HG03159 (cell line): ENCODE measurements around the gene TMEM240.
A peak's percentile ranks its signal among the peaks of the same experiment; 100 is the strongest.

Source experiments
- ATAC-seq: cut with Tn5 transposase; IDR thresholded peaks from one replicate; pipeline ENCODE4 v1.9.1; 2021; ENCODE audit warnings: mild to moderate bottlenecking, moderate library complexity; ENCODE audit not compliant: unreplicated experiment

Gene TMEM240

GRCh38 chr1:1540090-1540817 is at the start of gene TMEM240:
TMEM240 (minus strand) TSS chr1:1540624; CDS start chr1:1540346, 278 bp downstream.
- ATAC-seq, result no peak

- no peak for ATAC-seq
These were observed 43.1 kb upstream of the TMEM240 start for GRCh38 chr1:1583347-1584010.

- no peak for ATAC-seq
These were observed 42.3 kb upstream of the TMEM240 start for GRCh38 chr1:1582585-1583346.

- no peak for ATAC-seq
These were observed 38.0 kb upstream of the TMEM240 start for GRCh38 chr1:1578371-1578940.

GRCh38 chr1:1577367-1578011 is 37.1 kb upstream of the TMEM240 start:
- ATAC-seq, result no peak

GRCh38 chr1:1574721-1575537 is 34.5 kb upstream of the TMEM240 start, which contains the start of gene SSU72:
SSU72 (minus strand) TSS chr1:1574863; CDS start chr1:1574557, 306 bp downstream.
- peak; percentile 88 for ATAC-seq

GRCh38 chr1:1573843-1574720 is 33.7 kb upstream of the TMEM240 start:
- peak; percentile 64 for ATAC-seq

GRCh38 chr1:1569341-1569740 is 28.9 kb upstream of the TMEM240 start:
- no peak for ATAC-seq

- ATAC-seq, result no peak
These were observed 27.5 kb upstream of the TMEM240 start for GRCh38 chr1:1567891-1568291.

GRCh38 chr1:1567152-1567875 is 26.9 kb upstream of the TMEM240 start:
- no peak for ATAC-seq

GRCh38 chr1:1565340-1565739 is 24.9 kb upstream of the TMEM240 start:
- ATAC-seq, result no peak

- ATAC-seq, result no peak
These were observed 23.8 kb upstream of the TMEM240 start for GRCh38 chr1:1564268-1564667.

- no peak for ATAC-seq
These were observed 23.3 kb upstream of the TMEM240 start for GRCh38 chr1:1563688-1564087.

GRCh38 chr1:1562556-1563195 is 22.3 kb upstream of the TMEM240 start:
- ATAC-seq, result no peak

GRCh38 chr1:1561801-1562470 is 21.5 kb upstream of the TMEM240 start:
- ATAC-seq, result no peak

- no peak for ATAC-seq
These were observed 19.8 kb upstream of the TMEM240 start for GRCh38 chr1:1560178-1560577.

GRCh38 chr1:1559066-1559465 is 18.6 kb upstream of the TMEM240 start:
- no peak for ATAC-seq
